ENCODE data around the gene LRRC43. TPM values are rescaled to one million over a fixed set of nuclear protein-coding genes. Genes with fewer than 3 reads are reported as not detected.

Gene LRRC43
- total RNA-seq, 1 donor from 2014 or later: under 0.01 TPM

- DNase-seq (ENCODE audit: low read depth) (no peak), FAIRE-seq (no peak)
- peaks cover 34% of the 10 kb centered on the region for H3K36me3 ChIP-seq (ENCODE audit: control insufficient read depth, insufficient read depth, low read length)
- no peaks in the 10 kb centered on the region for H3K27me3 ChIP-seq (ENCODE audit: control insufficient read depth, insufficient read depth, low read length)
- TF ChIP-seq CTCF (IDR thresholded peaks at IDR 0.05; ENCODE audit: insufficient read depth, low read length, severe bottlenecking): no peak
- H3K4me3 ChIP-seq (ENCODE audit: low read depth, low read length): no peak overlapping the region
Measured at GRCh38 chr12:122141911-122142725, 40.8 kb upstream of the LRRC43 start.

- FAIRE-seq (no peak), DNase-seq (ENCODE audit: low read depth) (no peak)
- Histone ChIP-seq H3K27me3 (ENCODE audit: control insufficient read depth, insufficient read depth, low read length) (no peaks in the 10 kb centered on the region), H3K36me3 (ENCODE audit: control insufficient read depth, insufficient read depth, low read length) (peaks cover 34% of the 10 kb centered on the region), H3K4me3 (ENCODE audit: low read depth, low read length) (no peak overlapping the region)
- no peak for TF ChIP-seq CTCF (IDR thresholded peaks at IDR 0.05; ENCODE audit: insufficient read depth, low read length, severe bottlenecking)
Measured at GRCh38 chr12:122142857-122143256, 40.1 kb upstream of the LRRC43 start.

- DNase-seq (ENCODE audit: low read depth): no peak
- Histone ChIP-seq H3K4me3 (ENCODE audit: low read depth, low read length) (no peak overlapping the region), H3K36me3 (ENCODE audit: control insufficient read depth, insufficient read depth, low read length) (peaks cover 26% of the 10 kb centered on the region), H3K27me3 (ENCODE audit: control insufficient read depth, insufficient read depth, low read length) (no peaks in the 10 kb centered on the region)
- no peak for TF ChIP-seq CTCF (IDR thresholded peaks at IDR 0.05; ENCODE audit: insufficient read depth, low read length, severe bottlenecking)
- FAIRE-seq: no peak
Measured at GRCh38 chr12:122144885-122145284, 38.0 kb upstream of the LRRC43 start.

GRCh38 chr12:122145505-122146330 lies 37.2 kb upstream of the LRRC43 start:
- TF ChIP-seq CTCF (IDR thresholded peaks at IDR 0.05; ENCODE audit: insufficient read depth, low read length, severe bottlenecking): no peak
- Histone ChIP-seq H3K27me3 (ENCODE audit: control insufficient read depth, insufficient read depth, low read length) (no peaks in the 10 kb centered on the region), H3K4me3 (ENCODE audit: low read depth, low read length) (no peak overlapping the region), H3K36me3 (ENCODE audit: control insufficient read depth, insufficient read depth, low read length) (peaks cover 23% of the 10 kb centered on the region)
- DNase-seq (ENCODE audit: low read depth) (no peak), FAIRE-seq (no peak)

GRCh38 chr12:122147514-122148290 lies 35.2 kb upstream of the LRRC43 start:
- Histone ChIP-seq H3K4me3 (ENCODE audit: low read depth, low read length) (no peak overlapping the region), H3K36me3 (ENCODE audit: control insufficient read depth, insufficient read depth, low read length) (peaks cover 5% of the 10 kb centered on the region), H3K27me3 (ENCODE audit: control insufficient read depth, insufficient read depth, low read length) (no peaks in the 10 kb centered on the region)
- no peak for FAIRE-seq
- no peak for TF ChIP-seq CTCF (IDR thresholded peaks at IDR 0.05; ENCODE audit: insufficient read depth, low read length, severe bottlenecking)
- DNase-seq (ENCODE audit: low read depth): no peak
